NOMO-1 (cell line): ENCODE data around the gene RGMB.

Experiments used
- DNase-seq, 2 experiments: peaks; one replicate each; lab custom pipeline; 2025; ENCODE audit not compliant: unreplicated experiment in 2 of 2; lab: John Stamatoyannopoulos, UW

Gene RGMB

GRCh38 chr5:98816582-98817222 is 43.2 kb downstream of the RGMB start:
- DNase-seq, result no peak

- no peak for DNase-seq
Measured at GRCh38 chr5:98825582-98826375, 52.3 kb downstream of the RGMB start.

- peak in 1 of 2 experiments; percentile 6 for DNase-seq
Measured at GRCh38 chr5:98827161-98827560, 53.7 kb downstream of the RGMB start.

GRCh38 chr5:98827588-98828284 is 54.3 kb downstream of the RGMB start:
- DNase-seq, result no peak

GRCh38 chr5:98836175-98836574 is 62.7 kb downstream of the RGMB start:
- no peak for DNase-seq

- DNase-seq, result no peak
Measured at GRCh38 chr5:98839469-98840383, 66.3 kb downstream of the RGMB start.

GRCh38 chr5:98840946-98841345 is 67.5 kb downstream of the RGMB start:
- no peak for DNase-seq

GRCh38 chr5:98843481-98843880 is 70.0 kb downstream of the RGMB start:
- DNase-seq, result no peak

- DNase-seq, result no peak
Measured at GRCh38 chr5:98844865-98845264, 71.4 kb downstream of the RGMB start.

- DNase-seq, result no peak
Measured at GRCh38 chr5:98845878-98846277, 72.4 kb downstream of the RGMB start.
